HG03064 (cell line): ENCODE measurements around the gene TP53I13.

Experiments used
- ATAC-seq: cut with Tn5 transposase; IDR thresholded peaks from one replicate; pipeline ENCODE4 v1.9.1; 2021; ENCODE audit warnings: low read depth; ENCODE audit not compliant: unreplicated experiment

The TP53I13 gene

DNA sequence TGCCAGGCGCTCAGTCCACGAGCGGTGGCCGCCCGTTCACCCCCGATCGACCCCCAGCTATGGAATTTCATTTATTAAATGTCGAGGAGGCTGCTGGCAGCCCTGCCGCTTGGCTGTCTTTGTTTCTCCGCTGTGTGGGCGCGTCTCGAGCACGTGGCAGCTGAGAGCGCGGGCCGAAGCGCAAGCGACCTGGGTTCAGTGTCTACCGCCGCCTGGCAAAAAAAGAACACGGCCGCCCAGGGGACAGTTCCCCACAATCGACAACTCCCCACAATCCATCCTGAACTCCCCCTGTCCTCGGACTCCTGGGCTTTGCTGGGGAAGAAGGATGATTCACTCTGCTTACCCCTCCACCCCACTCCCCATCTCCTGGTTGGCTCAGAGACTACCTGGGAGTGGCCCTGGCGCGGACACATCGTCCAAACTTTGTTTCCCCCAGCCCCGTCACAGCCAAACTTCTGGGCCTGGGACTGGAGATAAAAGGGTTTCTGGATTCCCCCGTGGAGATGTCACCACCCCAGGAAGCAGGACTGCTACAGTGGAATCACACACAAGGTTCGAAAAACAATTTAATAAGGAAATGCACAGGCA, 22.7 kb downstream of the TP53I13 start:
- ATAC-seq = no peak

DNA sequence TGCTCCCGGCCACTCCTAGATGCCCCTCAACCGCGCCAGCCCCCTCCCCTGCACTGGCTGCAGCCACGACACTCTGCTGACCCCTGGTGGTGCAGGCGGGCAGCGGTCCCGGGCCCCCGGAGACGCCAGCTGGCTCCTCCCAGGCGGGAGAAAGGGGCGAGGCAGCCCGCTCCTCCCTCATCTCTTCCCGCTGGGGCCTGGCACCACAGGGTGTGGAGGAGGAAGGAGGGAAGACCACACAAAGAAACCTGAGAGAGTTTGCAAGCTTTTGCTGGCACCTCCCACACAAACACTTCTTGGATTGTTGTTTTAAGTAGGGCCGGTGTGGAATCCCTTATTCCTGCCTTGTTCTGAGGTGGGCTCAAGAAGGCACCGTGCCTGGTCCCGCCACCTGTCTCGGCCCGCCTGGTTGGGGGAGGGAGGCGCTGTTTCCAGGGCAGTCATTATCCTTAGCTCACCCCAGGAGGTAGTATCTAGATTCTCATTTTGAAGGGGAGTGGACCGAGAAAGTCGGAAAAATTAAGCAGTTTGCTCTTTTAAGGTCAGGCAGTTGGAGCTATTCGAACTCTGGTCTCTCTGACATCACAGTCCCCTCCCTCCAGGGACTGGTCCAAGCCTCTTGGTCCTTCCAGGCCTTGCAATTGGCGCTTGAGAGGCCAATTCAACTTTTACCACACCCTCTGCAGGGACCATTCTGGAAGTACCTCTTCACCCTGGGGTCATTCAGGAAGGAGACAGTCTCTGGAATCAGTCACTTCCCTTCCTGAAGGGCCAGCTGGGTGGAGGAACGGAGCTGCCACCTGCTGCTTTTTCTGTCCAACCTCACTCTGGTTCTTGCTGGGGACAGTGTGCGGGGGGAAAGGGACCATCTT, 23.5 kb downstream of the TP53I13 start:
- ATAC-seq = no peak

DNA sequence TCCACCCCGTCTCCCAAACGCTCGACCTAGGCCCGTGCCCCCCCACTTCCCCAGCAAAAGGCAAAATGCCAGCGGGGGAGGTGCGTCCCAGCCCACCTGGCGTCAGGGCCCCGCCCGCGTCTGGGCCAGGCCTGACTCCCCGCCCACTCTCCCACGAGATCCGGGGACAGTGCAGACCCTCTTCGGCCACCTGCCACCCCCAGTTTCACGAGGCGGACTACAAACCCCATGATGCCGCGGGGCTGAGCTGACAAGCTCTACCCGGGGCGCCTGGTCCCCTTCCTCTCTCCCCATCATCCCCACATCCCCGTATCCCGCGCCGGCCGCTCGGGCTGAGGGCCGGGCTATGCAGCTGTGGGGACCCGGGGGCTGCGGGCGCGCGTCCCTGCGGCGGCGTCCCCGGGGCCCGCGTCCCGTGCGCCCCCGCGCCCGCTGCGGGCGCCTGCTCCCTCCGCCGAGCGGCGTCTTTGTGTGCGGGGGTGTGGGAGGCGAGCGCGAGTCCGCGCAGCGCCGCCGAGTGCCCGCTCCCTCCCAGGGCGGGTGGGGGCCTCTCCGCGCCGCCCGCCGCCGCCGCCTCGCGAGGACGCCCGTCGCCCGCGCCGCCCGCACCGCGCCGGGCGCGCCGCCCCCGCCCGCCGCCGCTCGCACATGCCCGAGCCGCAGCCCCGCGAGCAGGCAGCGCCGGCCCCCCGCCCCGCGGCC, 24.5 kb downstream of the TP53I13 start, which contains the start of gene ANKRD13B:
Gene ANKRD13B, plus strand, starts transcription at position 283 of the 702 bp plus-strand sequence. CDS start 490 bp downstream, outside the sequence.
- no peak for ATAC-seq

DNA sequence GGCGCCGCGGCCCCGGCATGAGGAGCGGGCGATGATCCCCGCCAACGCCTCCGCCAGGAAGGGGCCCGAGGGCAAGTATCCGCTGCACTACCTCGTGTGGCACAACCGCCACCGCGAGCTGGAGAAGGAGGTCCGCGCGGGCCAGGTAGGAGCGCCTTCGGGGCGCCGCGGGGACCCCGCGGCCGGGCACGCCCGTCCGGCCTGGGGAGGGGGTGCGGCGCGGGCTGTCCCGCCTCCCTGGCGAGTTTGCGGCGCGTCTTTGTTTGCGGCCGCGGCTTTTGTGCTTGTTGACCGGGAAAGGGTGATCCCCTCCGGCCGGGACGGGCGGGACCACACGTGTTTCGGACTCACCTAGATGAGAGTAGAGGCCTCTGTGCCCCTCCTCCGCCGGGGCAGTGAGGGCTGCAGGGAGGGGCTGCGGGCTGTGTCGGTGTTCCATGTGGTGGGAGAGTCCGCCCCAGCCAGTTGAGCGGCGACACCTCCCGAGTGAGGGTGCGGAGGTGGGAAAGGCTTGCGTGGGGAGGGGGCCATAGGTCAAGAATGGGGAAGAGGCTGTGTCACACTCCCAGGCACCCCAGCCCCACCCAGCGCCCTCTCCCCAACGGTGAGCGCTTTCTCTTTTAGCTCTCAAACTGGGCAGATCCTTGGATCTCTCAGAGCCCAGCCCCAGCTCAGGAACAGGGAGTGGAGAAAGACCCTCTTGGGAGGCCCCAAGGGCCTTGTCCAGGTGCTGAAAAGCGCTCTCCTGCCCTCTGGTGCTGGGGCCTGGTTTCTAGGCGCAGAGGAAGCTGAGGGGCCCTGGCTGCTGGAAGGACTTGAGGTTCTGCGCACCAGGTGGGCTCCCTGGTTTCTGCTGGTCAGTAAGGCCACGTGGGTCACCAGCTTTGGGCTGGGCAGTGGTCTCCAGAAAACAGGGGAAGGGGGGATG, 25.4 kb downstream of the TP53I13 start:
- ATAC-seq = no peak

GRCh38 chr17:29594519-29595090, 26.1 kb downstream of the TP53I13 start:
- ATAC-seq = no peak

- no peak for ATAC-seq
Measured at GRCh38 chr17:29595107-29595942, 26.8 kb downstream of the TP53I13 start.

DNA sequence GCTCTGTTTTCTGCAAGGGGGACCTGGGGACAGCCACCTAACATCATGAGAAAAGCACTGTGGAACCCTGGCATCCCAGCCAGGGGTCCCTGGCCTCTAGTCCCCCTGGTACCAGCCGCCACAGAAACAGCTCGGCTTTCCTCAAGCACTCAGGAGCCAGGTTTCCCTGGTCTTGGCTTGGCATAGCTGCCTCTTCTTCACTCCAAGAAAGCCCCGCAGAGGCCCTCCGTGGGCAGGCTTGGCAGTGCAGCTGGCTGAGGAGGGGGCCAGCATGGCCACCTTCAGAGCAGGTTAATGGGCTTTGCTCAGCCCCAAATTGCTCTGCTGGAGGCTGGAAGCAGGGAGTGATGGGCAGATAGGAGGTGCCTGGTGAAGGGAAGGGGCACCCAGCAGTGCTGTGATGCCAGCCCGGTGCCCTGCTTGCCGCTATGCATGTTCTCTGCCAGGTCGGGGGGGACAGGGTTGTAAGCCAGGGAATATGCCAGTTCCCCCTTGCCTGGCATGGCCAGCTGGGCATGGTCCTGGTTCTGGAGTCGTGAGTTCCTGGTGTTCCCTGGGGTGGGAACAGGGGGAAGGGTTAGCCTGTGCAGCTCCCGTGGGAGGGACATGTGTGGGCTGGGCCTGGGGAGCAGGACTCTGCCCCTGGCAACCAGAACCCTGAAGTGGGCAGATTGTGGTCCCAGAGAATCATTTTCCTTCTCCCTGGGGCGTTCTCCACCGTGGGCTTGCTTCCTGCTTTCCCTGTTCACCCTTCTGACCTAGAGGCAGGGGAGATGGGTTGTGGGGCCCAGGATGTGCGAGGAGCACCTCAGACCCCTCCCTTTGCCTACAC, 27.7 kb downstream of the TP53I13 start:
- no peak for ATAC-seq

- ATAC-seq = no peak
Measured at GRCh38 chr17:29596811-29597210, 28.3 kb downstream of the TP53I13 start.

DNA sequence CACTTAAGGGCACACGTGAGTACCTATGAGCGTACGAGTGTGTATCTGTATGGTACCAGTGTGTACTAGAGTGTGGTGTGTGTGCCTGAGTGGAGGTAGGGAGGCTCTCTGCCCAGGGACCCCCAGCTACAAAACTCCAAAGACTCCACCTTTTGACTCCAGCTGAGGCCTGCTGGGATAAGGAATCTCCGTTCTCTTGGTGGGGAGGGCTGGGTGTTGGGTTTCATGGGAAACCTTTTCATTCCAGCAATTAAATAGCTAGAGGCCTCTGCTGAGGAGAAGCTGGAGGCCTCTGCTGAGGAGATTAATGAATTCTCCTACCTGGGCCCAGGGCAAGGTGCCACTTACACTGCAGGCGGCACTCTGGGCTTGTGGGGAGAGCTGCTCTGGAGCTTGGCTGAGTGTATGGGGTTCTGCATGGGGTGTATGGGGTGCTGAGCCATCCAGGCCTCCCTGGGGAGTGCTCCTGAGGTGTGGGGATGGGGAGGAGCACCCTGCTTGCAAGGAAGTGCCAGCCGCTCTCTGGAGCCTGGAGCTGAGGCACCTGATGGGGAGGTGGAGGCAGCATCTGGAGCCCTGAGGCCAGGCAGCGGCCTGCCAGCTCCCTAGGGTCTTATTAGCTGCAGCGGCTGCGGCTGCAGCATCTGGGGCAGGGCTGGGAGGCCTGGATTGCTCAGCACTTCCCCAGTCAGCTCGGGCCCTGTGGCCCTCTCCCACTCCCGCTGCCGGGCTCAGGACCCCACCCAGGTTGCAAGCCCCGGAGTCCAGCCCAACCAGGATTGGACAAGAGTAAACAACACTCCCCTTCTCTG, 29.1 kb downstream of the TP53I13 start:
- ATAC-seq = no peak

GRCh38 chr17:29603109-29603674, 34.7 kb downstream of the TP53I13 start:
- no peak for ATAC-seq

- ATAC-seq = no peak
Measured at GRCh38 chr17:29607557-29608195, 39.2 kb downstream of the TP53I13 start.

DNA sequence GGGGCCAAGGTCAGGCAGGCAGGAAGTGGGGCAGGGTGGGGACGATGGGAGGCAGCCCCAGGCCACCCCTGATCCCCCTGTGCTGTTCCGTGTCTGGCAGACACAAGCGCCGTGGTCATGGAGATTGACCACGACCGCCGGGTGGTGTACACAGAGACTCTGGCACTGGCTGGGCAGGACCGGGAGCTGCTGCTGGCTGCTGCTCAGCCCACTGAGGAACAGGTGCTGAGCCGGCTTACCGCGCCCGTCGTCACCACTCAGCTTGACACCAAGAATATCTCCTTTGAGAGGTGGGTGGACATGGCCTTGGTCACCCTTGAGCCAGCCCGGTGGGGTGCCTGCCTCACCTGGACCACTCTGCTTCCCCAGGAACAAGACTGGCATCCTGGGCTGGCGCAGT, 40.5 kb downstream of the TP53I13 start:
- no peak for ATAC-seq

DNA sequence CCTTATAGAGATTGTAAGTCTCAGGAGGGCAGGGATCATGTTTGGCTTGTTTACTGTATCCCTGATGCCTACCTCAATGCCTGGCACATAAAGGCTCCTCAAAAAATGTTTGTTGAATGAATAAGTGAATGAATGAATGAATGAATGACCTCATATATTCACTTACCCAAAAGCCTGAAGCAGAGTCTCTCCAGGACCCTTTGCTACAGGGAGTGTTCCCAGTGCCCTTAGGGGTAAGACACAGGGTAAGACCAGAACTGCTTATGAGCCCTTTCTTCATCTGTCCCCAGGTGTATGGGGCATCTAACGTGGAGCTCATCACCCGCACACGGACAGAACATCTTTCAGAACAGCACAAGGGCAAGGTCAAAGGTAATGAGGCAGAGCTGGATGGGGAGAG, 41.9 kb downstream of the TP53I13 start:
- ATAC-seq = no peak

DNA sequence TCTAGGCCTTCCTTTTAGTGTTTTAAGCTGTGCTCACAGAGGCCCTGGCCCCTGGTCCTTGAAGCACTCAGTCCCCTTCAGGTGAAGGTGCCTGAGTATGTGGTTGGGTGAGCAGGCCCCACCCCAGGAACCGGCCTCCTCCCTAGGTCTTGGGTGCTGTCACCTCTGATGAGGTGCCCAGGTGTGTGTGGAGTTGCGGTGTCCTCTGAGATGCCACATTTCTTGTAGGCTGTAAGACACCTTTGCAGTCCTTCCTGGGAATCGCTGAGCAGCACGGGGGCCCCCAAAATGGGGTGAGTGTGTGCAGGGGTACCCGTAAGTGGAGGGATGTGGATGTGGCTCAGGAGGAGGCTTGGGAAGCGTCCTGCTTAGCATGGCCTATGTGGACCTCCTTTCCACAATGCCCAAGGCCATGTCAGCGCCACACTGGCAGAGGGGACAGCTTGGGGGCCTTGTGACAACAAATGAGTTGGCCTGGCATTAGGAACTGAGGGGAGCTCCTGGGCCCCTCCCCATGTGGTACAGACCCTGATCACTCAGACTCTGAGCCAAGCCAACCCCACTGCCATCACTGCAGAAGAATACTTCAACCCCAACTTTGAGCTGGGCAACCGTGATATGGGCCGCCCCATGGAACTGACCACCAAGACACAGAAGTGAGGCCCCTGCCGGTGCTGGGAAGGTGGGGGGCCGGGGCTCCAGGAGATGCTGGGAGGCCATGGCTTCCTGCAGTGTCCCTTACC, 43.0 kb downstream of the TP53I13 start:
- no peak for ATAC-seq

DNA sequence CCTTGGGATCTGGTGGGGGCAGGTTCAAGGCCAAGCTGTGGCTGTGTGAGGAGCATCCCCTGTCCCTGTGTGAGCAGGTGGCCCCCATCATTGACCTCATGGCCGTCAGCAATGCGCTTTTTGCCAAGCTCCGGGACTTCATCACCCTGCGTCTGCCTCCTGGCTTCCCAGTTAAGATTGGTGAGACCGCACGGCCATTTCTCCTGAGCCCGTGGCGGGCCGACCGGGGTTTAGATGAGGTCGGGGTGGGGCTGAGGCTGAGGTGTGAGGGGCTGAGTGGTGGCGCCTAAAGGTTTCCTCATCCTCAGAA, 43.5 kb downstream of the TP53I13 start:
- ATAC-seq = no peak
